T-helper 22 cell (primary cell): ENCODE measurements around the gene LITAFD.
"Not testable (repeated sequence)": the region's sequence is repeated elsewhere in the genome, so short reads cannot be mapped to it uniquely, and the experiment has no call there.

ENCODE experiments used
- DNase-seq: peaks from one replicate; pipeline ENCODE4 v3.0.0-alpha.2; 2020; ENCODE audit warnings: low read depth

Gene LITAFD

GRCh38 chr16:8894736-8895334 lies 12.7 kb downstream of the LITAFD start:
- DNase-seq, result no peak

GRCh38 chr16:8898660-8899318 lies 16.6 kb downstream of the LITAFD start:
- no peak for DNase-seq

GRCh38 chr16:8899709-8900317 lies 17.7 kb downstream of the LITAFD start:
- no peak for DNase-seq

GRCh38 chr16:8900343-8900742 lies 18.2 kb downstream of the LITAFD start:
- DNase-seq, result no peak

GRCh38 chr16:8901320-8901861 lies 19.2 kb downstream of the LITAFD start:
- DNase-seq, result no peak

GRCh38 chr16:8903004-8903403 lies 20.9 kb downstream of the LITAFD start:
- DNase-seq, result no peak

- no peak for DNase-seq
Observed at GRCh38 chr16:8904018-8904430, 21.9 kb downstream of the LITAFD start.

- no peak for DNase-seq
Observed at GRCh38 chr16:8905168-8905762, 23.1 kb downstream of the LITAFD start.

- DNase-seq, result no peak
Observed at GRCh38 chr16:8905795-8906591, 23.8 kb downstream of the LITAFD start.

GRCh38 chr16:8907096-8907495 lies 24.9 kb downstream of the LITAFD start:
- DNase-seq, result no peak

- DNase-seq, result no peak
Observed at GRCh38 chr16:8908810-8909468, 26.8 kb downstream of the LITAFD start.

- no peak for DNase-seq
Observed at GRCh38 chr16:8910811-8911210, 28.7 kb downstream of the LITAFD start.

- no peak for DNase-seq
Observed at GRCh38 chr16:8912793-8913192, 30.6 kb downstream of the LITAFD start.

GRCh38 chr16:8914098-8914497 lies 31.9 kb downstream of the LITAFD start:
- no peak for DNase-seq

- DNase-seq, result no peak
Observed at GRCh38 chr16:8915722-8916301, 33.7 kb downstream of the LITAFD start.

- no peak for DNase-seq
Observed at GRCh38 chr16:8916541-8917225, 34.5 kb downstream of the LITAFD start.

GRCh38 chr16:8917336-8917735 lies 35.2 kb downstream of the LITAFD start:
- DNase-seq, result not testable (repeated sequence)

- DNase-seq, result no peak
Observed at GRCh38 chr16:8919089-8919933, 37.2 kb downstream of the LITAFD start.

GRCh38 chr16:8919934-8920462 lies 37.8 kb downstream of the LITAFD start:
- DNase-seq, result no peak
